Measurements from ENCODE around the gene MROH2A. TPM values are rescaled to one million over a fixed set of nuclear protein-coding genes. Genes with fewer than 3 reads are reported as not detected.

Gene MROH2A
- total RNA-seq, 1 experiment from 2014 or later, result not detected

DNA sequence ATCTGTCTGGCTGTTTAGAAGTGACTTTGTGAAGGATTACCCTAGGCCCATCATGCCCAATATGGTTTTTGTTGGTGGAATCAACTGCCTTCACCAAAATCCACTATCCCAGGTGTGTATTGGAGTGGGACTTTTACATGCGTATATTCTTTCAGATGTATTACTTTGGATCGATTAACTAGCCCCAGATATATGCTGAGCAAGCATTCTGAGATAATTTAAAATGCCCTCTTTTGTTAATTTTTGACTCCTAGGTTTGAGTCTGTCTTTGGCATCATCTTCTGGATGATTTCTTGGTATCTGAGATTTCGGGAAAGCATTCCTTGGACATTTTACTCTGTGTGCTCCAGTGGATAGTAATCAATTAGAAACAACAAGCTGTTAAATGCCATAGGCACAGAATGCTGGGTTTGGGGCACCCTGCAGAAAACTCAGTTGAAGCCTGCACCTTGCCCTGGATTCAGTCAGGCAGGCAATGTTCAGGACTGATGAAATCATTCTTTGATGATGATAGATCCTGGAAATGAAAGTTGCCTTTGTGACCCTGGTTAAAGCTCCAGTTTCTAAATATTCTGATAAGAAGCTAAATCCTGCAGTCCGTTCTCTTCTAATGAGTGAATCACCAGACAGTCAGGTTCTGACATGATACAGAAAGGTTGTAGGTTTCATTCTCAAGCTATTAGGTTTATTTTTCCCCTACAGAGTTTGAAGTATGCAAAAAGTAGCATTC lies 16.9 kb upstream of the MROH2A start:
- Histone ChIP-seq H4K20me1 (ENCODE audit: insufficient read depth) (no peaks in the 10 kb centered on the region), H3K36me3 (ENCODE audit: control insufficient read depth in 1 of 2, insufficient read depth in 2 of 2, low read length in 2 of 2) (no peaks in the 10 kb centered on the region), H3K9me2 (ENCODE audit: insufficient read depth) (no peaks in the 10 kb centered on the region), H3K79me2 (ENCODE audit: insufficient read depth, low read length) (no peaks in the 10 kb centered on the region), H3K4me2 (ENCODE audit: low read length) (no peak overlapping the region), H3K27ac (ENCODE audit: low read depth, low read length) (no peak overlapping the region), H3K27me3 (ENCODE audit: insufficient read depth, low read length) (no peaks in the 10 kb centered on the region), H2AFZ (ENCODE audit: low read depth, low read length, poor library complexity, severe bottlenecking) (no peak overlapping the region), H3K9ac (ENCODE audit: low read length) (no peak overlapping the region), H3K4me1 (ENCODE audit: control insufficient read depth in 1 of 2, insufficient read depth in 2 of 2, low read length in 2 of 2) (peaks cover 0 to 10% of the 10 kb centered on the region in 2 experiments; a peak in 2 of 4 replicates), H3K4me3 (replicated peaks in 1 of 2; ENCODE audit: low read depth in 1 of 2, low read length in 2 of 2) (no peak overlapping the region), H3K9me3 (ENCODE audit: control insufficient read depth in 1 of 2, insufficient read depth in 1 of 2, low read depth in 1 of 2, low read length in 2 of 2) (no peaks in the 10 kb centered on the region)
- RAD21 ChIA-PET (ENCODE audit: low non-redundant PET in 1 of 2, low total read pairs in 2 of 2, uncharacterized antibody in 2 of 2, unreplicated experiment in 2 of 2), result no interaction called here
- no peak for DNase-seq (ENCODE audit: low read depth, low spot score)
- POLR2A ChIA-PET, result no interaction called here
- CTCF ChIA-PET, result no interaction called here
- no peak for ATAC-seq
- TF ChIP-seq POLR2A (IDR thresholded peaks at IDR 0.05; ENCODE audit: borderline replicate concordance, extremely low read depth, insufficient read depth, insufficient read length), result no peak
- no peak for TF ChIP-seq FOSL1 (IDR thresholded peaks at IDR 0.05; ENCODE audit: low read depth)
- no peak for TF ChIP-seq JUND (IDR thresholded peaks at IDR 0.05)
- TF ChIP-seq, protein P1, sequence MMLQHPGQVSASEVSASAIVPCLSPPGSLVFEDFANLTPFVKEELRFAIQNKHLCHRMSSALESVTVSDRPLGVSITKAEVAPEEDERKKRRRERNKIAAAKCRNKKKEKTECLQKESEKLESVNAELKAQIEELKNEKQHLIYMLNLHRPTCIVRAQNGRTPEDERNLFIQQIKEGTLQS (IDR thresholded peaks at IDR 0.05), result no peak
- TF ChIP-seq SP1 (IDR thresholded peaks at IDR 0.05; ENCODE audit: low read depth), result no peak
- TF ChIP-seq, protein P2, sequence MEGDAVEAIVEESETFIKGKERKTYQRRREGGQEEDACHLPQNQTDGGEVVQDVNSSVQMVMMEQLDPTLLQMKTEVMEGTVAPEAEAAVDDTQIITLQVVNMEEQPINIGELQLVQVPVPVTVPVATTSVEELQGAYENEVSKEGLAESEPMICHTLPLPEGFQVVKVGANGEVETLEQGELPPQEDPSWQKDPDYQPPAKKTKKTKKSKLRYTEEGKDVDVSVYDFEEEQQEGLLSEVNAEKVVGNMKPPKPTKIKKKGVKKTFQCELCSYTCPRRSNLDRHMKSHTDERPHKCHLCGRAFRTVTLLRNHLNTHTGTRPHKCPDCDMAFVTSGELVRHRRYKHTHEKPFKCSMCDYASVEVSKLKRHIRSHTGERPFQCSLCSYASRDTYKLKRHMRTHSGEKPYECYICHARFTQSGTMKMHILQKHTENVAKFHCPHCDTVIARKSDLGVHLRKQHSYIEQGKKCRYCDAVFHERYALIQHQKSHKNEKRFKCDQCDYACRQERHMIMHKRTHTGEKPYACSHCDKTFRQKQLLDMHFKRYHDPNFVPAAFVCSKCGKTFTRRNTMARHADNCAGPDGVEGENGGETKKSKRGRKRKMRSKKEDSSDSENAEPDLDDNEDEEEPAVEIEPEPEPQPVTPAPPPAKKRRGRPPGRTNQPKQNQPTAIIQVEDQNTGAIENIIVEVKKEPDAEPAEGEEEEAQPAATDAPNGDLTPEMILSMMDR (IDR thresholded peaks at IDR 0.05 in 2 of 3, conservative IDR thresholded peaks at IDR 0.05 in 1 of 3; ENCODE audit: borderline replicate concordance in 1 of 3, insufficient read depth in 1 of 3, low read depth in 2 of 3, low read length in 2 of 3), result no peak
- no peak for TF ChIP-seq RAD21 (IDR thresholded peaks at IDR 0.05; ENCODE audit: low read depth)
- TF ChIP-seq ELF1 (IDR thresholded peaks at IDR 0.05; ENCODE audit: borderline replicate concordance, low read depth), result no peak
- TF ChIP-seq POLR2AphosphoS5 (IDR thresholded peaks at IDR 0.05; ENCODE audit: low read depth, low read length), result no peak
- no peak for TF ChIP-seq EGR1 (IDR thresholded peaks at IDR 0.05; ENCODE audit: low read depth)
- no peak for TF ChIP-seq EZH2 (IDR thresholded peaks at IDR 0.05)
- TF ChIP-seq ZFX (IDR thresholded peaks at IDR 0.05), result no peak
- TF ChIP-seq SIN3A (IDR thresholded peaks at IDR 0.05; ENCODE audit: low read depth), result no peak
- TF ChIP-seq TCF7L2 (IDR thresholded peaks at IDR 0.05; ENCODE audit: borderline replicate concordance, extremely low read depth, insufficient read depth, insufficient read length), result no peak
- TF ChIP-seq CEBPB (IDR thresholded peaks at IDR 0.05; ENCODE audit: low read depth), result no peak
- TF ChIP-seq EZH2phosphoT487 (IDR thresholded peaks at IDR 0.05; ENCODE audit: borderline replicate concordance), result no peak
- TF ChIP-seq, protein P3, sequence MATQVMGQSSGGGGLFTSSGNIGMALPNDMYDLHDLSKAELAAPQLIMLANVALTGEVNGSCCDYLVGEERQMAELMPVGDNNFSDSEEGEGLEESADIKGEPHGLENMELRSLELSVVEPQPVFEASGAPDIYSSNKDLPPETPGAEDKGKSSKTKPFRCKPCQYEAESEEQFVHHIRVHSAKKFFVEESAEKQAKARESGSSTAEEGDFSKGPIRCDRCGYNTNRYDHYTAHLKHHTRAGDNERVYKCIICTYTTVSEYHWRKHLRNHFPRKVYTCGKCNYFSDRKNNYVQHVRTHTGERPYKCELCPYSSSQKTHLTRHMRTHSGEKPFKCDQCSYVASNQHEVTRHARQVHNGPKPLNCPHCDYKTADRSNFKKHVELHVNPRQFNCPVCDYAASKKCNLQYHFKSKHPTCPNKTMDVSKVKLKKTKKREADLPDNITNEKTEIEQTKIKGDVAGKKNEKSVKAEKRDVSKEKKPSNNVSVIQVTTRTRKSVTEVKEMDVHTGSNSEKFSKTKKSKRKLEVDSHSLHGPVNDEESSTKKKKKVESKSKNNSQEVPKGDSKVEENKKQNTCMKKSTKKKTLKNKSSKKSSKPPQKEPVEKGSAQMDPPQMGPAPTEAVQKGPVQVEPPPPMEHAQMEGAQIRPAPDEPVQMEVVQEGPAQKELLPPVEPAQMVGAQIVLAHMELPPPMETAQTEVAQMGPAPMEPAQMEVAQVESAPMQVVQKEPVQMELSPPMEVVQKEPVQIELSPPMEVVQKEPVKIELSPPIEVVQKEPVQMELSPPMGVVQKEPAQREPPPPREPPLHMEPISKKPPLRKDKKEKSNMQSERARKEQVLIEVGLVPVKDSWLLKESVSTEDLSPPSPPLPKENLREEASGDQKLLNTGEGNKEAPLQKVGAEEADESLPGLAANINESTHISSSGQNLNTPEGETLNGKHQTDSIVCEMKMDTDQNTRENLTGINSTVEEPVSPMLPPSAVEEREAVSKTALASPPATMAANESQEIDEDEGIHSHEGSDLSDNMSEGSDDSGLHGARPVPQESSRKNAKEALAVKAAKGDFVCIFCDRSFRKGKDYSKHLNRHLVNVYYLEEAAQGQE (IDR thresholded peaks at IDR 0.05; ENCODE audit: low read depth), result no peak
- TF ChIP-seq, protein P4, sequence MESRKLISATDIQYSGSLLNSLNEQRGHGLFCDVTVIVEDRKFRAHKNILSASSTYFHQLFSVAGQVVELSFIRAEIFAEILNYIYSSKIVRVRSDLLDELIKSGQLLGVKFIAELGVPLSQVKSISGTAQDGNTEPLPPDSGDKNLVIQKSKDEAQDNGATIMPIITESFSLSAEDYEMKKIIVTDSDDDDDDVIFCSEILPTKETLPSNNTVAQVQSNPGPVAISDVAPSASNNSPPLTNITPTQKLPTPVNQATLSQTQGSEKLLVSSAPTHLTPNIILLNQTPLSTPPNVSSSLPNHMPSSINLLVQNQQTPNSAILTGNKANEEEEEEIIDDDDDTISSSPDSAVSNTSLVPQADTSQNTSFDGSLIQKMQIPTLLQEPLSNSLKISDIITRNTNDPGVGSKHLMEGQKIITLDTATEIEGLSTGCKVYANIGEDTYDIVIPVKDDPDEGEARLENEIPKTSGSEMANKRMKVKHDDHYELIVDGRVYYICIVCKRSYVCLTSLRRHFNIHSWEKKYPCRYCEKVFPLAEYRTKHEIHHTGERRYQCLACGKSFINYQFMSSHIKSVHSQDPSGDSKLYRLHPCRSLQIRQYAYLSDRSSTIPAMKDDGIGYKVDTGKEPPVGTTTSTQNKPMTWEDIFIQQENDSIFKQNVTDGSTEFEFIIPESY (IDR thresholded peaks at IDR 0.05; ENCODE audit: extremely low read depth, insufficient replicate concordance, low read length), result no peak
- TF ChIP-seq, protein P5, sequence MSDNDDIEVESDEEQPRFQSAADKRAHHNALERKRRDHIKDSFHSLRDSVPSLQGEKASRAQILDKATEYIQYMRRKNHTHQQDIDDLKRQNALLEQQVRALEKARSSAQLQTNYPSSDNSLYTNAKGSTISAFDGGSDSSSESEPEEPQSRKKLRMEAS (IDR thresholded peaks at IDR 0.05), result no peak
- BruUV-seq (replicated peaks), result no TSS peak
- intact Hi-C loops (cut with micrococcal nuclease), result no loop called here

All from HCT116 (cell line).